GM12873 (cell line): ENCODE data around the gene GREB1L.

Experiments
- TF ChIP-seq, protein P1 (sequence below): IDR thresholded peaks from 2 replicates; pipeline ENCODE4 v1.5.1; 2012; ENCODE audit warnings: low read depth, mild to moderate bottlenecking, moderate library complexity, low read length, control low read depth; ENCODE audit not compliant: insufficient read depth; ENCODE audit errors: missing control alignments

The GREB1L gene

DNA sequence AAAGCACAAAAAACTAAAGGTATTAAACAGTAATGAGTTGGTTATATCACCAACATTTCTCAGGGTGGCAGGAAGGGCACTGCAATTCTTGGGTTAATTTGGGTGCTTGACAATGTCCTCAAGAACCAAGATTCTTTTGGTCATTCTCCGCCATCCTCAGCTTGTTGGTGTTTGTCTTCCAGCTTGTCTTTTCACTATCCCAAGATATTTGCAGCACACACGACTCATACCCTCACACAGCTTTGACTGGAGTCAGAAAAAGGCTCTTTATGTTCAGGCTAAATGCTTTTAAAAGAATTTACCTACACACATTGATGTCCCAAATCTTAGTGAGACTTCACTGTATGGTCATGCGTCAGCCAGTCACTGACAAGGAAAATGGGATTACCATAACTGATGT, 12.5 kb downstream of the GREB1L start:
- TF ChIP-seq, protein P1, sequence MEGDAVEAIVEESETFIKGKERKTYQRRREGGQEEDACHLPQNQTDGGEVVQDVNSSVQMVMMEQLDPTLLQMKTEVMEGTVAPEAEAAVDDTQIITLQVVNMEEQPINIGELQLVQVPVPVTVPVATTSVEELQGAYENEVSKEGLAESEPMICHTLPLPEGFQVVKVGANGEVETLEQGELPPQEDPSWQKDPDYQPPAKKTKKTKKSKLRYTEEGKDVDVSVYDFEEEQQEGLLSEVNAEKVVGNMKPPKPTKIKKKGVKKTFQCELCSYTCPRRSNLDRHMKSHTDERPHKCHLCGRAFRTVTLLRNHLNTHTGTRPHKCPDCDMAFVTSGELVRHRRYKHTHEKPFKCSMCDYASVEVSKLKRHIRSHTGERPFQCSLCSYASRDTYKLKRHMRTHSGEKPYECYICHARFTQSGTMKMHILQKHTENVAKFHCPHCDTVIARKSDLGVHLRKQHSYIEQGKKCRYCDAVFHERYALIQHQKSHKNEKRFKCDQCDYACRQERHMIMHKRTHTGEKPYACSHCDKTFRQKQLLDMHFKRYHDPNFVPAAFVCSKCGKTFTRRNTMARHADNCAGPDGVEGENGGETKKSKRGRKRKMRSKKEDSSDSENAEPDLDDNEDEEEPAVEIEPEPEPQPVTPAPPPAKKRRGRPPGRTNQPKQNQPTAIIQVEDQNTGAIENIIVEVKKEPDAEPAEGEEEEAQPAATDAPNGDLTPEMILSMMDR: no peak

DNA sequence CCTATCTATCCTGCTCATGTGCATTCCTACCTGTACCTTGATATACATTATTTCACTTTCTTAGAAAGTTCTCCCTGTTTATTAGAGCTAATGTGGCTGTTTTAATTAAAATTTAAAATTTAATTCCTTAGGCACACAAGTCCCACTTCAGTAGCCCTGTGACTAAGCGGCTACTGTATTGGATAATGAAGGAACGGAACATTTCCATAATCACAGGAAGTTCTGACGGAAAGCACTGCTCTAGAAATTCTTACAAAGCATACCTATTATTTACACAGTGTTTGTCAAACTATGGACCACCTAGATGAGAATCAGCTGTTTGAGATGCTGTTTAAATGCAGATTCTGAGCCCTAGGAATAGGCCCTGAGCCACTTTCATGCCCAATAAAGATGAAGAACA, 13.2 kb downstream of the GREB1L start:
- TF ChIP-seq, protein P1: no peak

DNA sequence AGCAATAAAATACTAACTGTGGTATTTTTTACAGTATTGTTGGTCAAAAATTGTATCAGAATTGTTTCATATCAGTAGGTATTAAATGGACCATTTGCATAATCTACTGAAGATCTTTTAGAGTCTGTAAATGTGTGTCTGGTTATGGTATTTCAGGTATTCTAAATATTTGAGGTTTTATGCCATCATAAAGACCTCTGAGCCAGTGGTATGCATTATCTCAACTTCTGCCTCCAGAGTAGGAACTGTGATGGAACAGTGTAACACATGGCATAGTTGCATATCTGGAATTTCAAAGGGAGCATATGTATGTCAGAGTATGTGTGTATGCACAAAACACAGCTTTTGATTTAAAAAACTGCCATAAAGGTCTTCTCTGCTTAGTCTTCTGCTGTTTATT, 15.4 kb downstream of the GREB1L start:
- TF ChIP-seq, protein P1: no peak

DNA sequence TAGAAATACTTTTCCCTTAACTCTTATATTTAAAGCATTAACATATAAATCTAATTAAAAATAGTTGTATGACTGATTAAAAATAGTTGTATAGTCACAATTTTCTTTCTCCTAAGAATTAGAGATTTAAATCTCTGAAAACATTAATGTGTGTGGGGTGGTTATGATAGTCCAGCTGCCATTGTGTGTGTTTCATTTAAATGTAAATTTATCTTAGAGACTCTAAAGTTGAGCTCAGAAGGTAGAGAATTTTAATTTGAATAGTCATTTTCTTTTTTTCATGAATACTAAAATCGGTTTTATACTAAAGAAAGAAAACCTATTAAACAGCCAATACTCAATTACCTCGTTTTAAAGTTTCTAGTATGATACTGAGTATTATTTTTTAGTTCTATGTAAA, 18.6 kb downstream of the GREB1L start:
- TF ChIP-seq, protein P1: no peak

DNA sequence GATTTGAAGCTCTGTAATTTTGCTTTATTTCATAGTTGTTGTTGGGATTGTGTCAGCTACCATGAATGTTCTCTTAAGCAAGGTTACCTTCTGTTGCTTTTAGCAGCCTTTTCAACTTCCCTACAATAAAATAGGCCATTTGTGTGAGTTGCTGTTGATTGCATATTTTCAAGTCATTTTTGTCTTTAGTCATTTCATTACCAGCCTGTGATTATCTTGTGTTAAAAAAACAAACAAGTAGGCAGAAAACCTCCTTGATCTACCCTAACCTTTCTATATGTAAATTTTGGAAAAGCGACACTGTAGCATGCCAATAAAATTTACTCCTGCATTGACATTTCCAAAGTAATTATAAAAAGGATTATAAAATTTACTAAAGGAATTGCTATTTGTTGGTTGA, 19.3 kb downstream of the GREB1L start:
- TF ChIP-seq, protein P1: no peak

DNA sequence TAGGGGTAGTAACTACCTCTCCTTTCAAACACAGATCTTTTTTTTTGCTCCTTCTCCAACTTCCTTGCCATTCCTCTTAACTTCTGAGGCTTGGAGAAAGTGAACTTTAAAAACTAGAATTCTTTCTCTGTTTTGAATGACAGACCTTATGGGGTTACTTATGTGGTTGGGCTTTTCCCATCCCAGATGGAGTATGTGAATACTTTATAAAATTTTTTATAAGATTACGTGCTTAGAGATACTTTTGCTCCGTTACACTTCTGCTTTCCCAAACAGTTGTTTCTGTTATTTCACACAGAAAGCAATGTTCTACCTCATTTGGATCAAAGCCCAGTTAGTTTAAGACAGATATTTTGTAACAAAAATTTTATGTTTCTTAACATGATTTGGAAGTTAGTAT, 20.2 kb downstream of the GREB1L start:
- TF ChIP-seq, protein P1: no peak

DNA sequence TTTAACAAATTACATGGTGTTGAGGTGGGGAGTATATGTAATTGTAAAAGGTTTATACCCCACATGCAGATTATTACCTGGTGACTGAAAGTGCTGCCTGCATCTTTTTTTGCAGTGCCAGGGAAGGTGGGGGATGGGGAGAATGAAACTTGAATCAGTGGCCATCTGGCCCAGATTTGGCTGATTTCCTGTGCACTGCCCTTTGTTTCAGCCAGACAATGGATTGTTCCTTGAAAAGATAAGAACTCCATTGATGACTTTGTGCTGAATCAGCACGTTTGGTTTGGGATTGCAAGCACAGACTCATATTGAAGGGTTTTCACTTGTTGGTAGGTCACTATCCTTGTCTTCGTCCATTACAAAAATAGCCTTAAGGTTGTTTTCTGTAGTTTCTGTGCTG, 20.9 kb downstream of the GREB1L start:
- TF ChIP-seq, protein P1: no peak
